Head of caudate nucleus (tissue), 42 donors: ENCODE measurements around the gene BPI.

Experiments used
- DNase-seq, 42 donors: peaks; one replicate each; pipeline versions ENCODE4 v3.0.0 to v3.0.0-alpha.2; 2020 to 2021; ENCODE audit warnings: mixed read lengths in 7 of 42
- intact Hi-C: fragments of 100-400 bp; cut with DNase I; formaldehyde crosslinking; loops from one replicate; pipeline ENCODE4 v1.15.0; 2022

The BPI gene

DNA sequence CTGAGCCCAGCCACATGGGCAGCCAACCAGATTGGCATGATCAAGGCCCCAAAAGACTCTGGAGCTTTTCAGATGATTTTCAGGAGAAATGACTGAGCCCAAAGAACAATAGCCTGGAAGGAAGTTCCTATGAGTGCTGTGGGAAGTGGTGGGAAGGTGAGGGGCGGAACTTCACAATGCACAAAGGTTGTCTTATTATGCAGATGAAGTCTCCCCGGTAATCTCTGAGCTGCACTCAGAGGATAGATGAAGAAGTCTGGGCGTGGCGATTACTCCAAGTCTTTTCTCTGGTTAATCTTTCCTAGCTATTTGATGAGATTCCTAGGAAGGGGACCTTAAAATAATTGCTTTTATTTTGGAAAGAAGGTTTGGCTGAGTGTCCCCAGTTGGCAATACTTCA lies 79.2 kb downstream of the BPI start:
- intact Hi-C loops, result no loop called here
- no peak for DNase-seq

- intact Hi-C loops, result no loop called here
- no peak for DNase-seq
Measured at GRCh38 chr20:38386004-38386403, 82.0 kb downstream of the BPI start.

GRCh38 chr20:38386851-38387250 lies 82.9 kb downstream of the BPI start:
- no peak for DNase-seq
- intact Hi-C loops, result no loop called here
